Activated T-helper 2 cell treated with anti-CD3 and anti-CD28 coated beads, Interferon-gamma antibody, Interleukin-2, Interleukin-4, amounts not matched to agents 10 μg/mL and 5 μg/mL and 100 μg/mL, durations not matched to agents 14 hours and 24 hours and 36 hours (primary cell): ENCODE results near the gene SPRY1. TPM values are rescaled to one million over a fixed set of nuclear protein-coding genes. Genes with fewer than 3 reads are reported as not detected.

Experiments
- DNase-seq: peaks from one replicate; pipeline ENCODE4 v3.0.0; 2021; ENCODE audit warnings: low spot score
- H3K27ac Mint-ChIP-seq: one replicate; pipeline ENCODE4 v1.8.0; 2021; ENCODE audit warnings: mixed read lengths
- H3K27me3 Mint-ChIP-seq: one replicate; pipeline ENCODE4 v1.8.0; 2021; ENCODE audit warnings: low read depth, mixed read lengths
- H3K36me3 Mint-ChIP-seq: one replicate; pipeline ENCODE4 v1.8.0; 2021; ENCODE audit warnings: low read depth, mixed read lengths
- H3K4me1 Mint-ChIP-seq: one replicate; pipeline ENCODE4 v1.8.0; 2021; ENCODE audit warnings: low read depth, mixed read lengths
- H3K4me3 Mint-ChIP-seq: one replicate; pipeline ENCODE4 v1.8.0; 2021; ENCODE audit warnings: low read depth, mild to moderate bottlenecking, moderate library complexity, mixed read lengths
- H3K9me3 Mint-ChIP-seq: one replicate; pipeline ENCODE4 v1.8.0; 2021; ENCODE audit warnings: mixed read lengths
- intact Hi-C: fragments of 100-400 bp; cut with micrococcal nuclease; formaldehyde crosslinking; loops from one replicate; pipeline ENCODE4 v1.15.1; 2023
- total RNA-seq: library from RNA; stranded (reverse); gene quantifications from 2 replicates; pipeline ENCODE4 v1.2.3, GENCODE V29; 2022

The SPRY1 gene
- total RNA-seq, 1 donor from 2014 or later: 59.1 TPM

DNA sequence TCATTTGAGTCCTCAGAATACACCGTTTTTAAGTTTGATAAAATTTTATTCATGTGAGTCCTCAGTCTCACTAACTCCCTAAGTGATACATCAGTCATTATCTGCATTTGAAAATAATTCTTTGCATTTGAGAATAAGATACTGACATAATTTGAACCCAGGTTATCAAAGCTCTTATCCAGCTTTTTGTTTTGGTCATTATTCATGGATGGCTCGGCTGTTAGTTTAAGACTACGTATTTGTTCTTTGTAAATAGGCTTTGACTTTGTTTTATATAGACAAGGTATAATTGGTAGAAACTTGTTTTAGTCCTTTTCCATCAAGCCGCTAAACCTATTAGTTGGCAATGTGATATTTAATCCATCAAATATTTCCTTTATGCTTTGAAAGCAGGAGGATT, 7.9 kb downstream of the SPRY1 start:
- Mint-ChIP-seq H3K27me3 (no peaks in the 10 kb centered on the region), H3K4me3 (no peak overlapping the region), H3K4me1 (peaks cover 38% of the 10 kb centered on the region), H3K27ac (no peak overlapping the region), H3K36me3 (peaks cover 66% of the 10 kb centered on the region), H3K9me3 (no peaks in the 10 kb centered on the region)
- intact Hi-C loops: no loop called here
- no peak for DNase-seq

DNA sequence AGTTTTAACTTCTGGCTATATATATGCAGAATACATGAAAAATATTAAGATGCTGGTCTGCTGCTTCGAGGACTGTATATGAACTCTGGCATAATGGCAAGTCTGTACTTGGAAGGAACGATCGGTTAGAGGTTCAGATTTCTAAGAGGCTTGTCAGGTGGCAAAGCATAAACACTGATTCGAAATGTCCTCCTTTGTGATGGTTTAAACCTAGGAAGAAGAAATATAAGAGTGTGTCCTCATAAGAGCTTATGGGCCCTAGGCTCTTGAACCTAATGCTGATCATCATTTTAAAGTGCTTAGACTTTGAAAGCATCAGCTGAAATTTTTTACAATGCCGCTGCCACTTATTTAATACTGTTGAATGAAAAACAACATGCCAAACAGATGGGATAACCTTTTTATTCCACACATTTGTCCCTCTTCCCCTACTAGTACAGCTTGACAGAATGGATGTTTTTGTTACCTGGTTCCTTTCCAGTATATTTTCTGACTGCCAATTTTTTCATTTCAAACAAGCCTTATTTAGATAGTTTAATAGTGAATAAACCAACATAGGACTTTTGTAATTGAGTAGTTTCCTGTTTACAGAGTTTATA, 8.8 kb downstream of the SPRY1 start:
- Mint-ChIP-seq H3K4me3 (no peak overlapping the region), H3K9me3 (no peaks in the 10 kb centered on the region), H3K4me1 (peaks cover 32% of the 10 kb centered on the region), H3K27ac (no peak overlapping the region), H3K27me3 (no peaks in the 10 kb centered on the region), H3K36me3 (peaks cover 57% of the 10 kb centered on the region)
- intact Hi-C loops: no loop called here
- DNase-seq: no peak

DNA sequence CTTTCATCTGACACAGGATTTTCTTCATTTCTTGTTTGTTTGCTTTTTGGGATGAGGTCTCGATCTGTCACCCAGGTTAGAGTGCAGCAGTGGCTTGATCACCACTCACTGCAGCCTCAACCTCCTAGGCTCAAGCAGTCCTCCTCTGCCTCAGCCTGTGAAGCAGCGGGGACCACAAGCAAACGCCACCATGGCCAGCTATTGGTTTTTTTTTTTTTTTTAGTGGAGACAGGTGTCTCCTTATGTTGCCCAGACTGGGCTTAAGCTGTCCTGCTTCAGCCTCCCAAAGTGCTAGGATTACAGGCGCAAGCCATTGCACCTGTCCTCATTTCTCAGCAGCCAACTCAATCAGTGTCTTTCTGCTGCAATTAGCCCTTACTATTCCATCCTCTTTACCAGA, 10.3 kb downstream of the SPRY1 start:
- Mint-ChIP-seq H3K36me3 (peaks cover 44% of the 10 kb centered on the region), H3K9me3 (no peaks in the 10 kb centered on the region), H3K4me1 (peaks cover 30% of the 10 kb centered on the region), H3K27ac (no peak overlapping the region), H3K4me3 (no peak overlapping the region), H3K27me3 (no peaks in the 10 kb centered on the region)
- intact Hi-C loops: no loop called here
- DNase-seq: no peak

- Mint-ChIP-seq H3K4me1 (peaks cover 36% of the 10 kb centered on the region), H3K36me3 (peaks cover 29% of the 10 kb centered on the region), H3K4me3 (no peak overlapping the region), H3K9me3 (no peaks in the 10 kb centered on the region), H3K27ac (no peak overlapping the region), H3K27me3 (no peaks in the 10 kb centered on the region)
- intact Hi-C loops: no loop called here
- DNase-seq: no peak
Observed at GRCh38 chr4:123408471-123409084, 12.0 kb downstream of the SPRY1 start.

DNA sequence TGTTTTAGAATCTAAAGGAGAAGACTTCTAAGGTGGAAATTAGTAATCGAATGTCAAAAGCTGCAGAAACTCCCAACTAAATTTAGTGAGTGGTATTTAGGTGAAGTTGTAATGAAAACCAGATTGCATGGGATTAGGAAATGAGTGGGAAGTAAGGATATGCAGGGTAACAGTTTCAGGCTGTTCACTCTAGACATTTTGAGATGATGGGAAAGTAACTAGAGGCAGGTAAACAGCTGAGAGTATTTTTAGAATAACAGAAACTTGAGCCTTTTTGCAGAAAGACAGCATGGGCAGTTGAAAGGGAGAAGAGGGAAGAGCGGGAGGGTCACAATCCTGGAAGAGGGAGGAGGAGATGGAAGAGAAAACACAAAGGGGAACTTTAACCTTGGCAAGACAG, 12.7 kb downstream of the SPRY1 start:
- peaks cover 21% of the 10 kb centered on the region for H3K36me3 Mint-ChIP-seq
- H3K4me1 Mint-ChIP-seq: peaks cover 38% of the 10 kb centered on the region
- no peaks in the 10 kb centered on the region for H3K27me3 Mint-ChIP-seq
- intact Hi-C loops: no loop called here
- DNase-seq: no peak
- H3K9me3 Mint-ChIP-seq: no peaks in the 10 kb centered on the region
- no peak overlapping the region for H3K27ac Mint-ChIP-seq
- H3K4me3 Mint-ChIP-seq: no peak overlapping the region

DNA sequence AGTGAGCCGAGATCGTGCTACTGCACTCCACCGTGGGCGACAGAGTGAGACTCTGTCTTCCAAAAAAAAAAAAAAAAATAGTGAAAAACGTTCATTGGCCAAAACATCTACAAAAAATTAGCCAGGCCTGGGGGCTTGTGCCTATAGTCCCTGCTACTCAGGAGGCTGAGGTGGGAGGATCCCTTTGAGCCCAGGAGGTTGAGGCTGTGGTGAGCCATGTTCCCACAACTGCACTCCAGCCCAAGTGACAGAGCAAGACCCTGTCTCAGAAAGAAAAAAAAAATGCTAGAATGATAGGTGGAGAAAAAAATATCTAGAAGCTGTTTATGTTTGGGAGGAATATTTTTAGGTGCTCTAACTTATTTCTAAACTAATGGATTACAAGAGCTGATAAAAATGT, 14.9 kb downstream of the SPRY1 start:
- intact Hi-C loops: no loop called here
- H3K4me3 Mint-ChIP-seq: no peak overlapping the region

GRCh38 chr4:123412091-123412505, 15.5 kb downstream of the SPRY1 start:
- peaks cover 40% of the 10 kb centered on the region for H3K4me1 Mint-ChIP-seq
- H3K9me3 Mint-ChIP-seq: no peaks in the 10 kb centered on the region
- peaks cover 3% of the 10 kb centered on the region for H3K36me3 Mint-ChIP-seq
- intact Hi-C loops: loop anchor here (1.0 to 2.0 kb wide), 4 partner anchors 8 to 77 kb away; no protein-coding TSS in a partner anchor
- H3K27ac Mint-ChIP-seq: peak overlapping the region; percentile 78
- H3K4me3 Mint-ChIP-seq: peak overlapping the region; percentile 6
- H3K27me3 Mint-ChIP-seq: no peaks in the 10 kb centered on the region
- DNase-seq: no peak

More for the DNA sequence above, 14.9 kb downstream of the SPRY1 start:
- H3K36me3 Mint-ChIP-seq: peaks cover 7% of the 10 kb centered on the region
- no peak for DNase-seq
- peaks cover 38% of the 10 kb centered on the region for H3K4me1 Mint-ChIP-seq
- H3K27me3 Mint-ChIP-seq: no peaks in the 10 kb centered on the region
- no peaks in the 10 kb centered on the region for H3K9me3 Mint-ChIP-seq
- peak overlapping the region; percentile 78 for H3K27ac Mint-ChIP-seq

DNA sequence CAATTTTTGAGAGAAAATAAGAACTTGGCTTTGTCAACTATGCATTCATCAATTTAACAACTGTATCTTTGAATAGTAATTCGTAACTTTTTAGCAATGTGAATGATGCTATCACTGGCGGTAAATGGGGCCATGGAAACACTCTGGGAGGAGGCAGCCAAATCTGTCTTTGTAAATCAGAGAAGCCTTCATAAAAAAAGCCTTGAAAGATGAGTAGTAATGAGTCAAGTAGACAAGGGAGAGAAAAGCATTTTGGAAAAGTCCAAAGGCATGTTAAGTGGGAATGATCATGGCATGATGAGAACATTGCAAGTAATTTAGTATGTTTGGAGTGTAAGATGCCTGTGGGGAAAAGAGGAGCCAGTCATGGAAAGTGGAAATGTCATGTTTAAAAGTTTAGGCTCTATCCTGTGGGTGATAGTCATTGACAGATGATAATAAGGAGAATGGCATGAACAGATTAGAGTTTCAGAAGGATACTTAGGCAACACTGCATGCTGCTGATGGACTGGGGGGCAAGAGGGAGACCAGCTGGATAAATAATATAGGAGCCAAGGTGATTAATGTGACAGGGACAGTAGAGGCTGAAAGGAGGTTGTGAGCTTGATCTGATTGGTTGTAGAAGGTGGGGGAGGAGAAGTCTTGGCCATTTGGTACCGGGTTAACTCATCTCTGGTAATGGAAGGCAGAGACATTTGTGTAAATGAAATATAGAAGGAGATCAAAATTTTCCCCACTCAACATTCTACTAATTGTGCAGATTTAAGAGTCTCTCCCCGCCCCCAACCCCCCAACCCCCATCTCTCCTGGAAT, 16.3 kb downstream of the SPRY1 start:
- DNase-seq: no peak
- H3K4me3 Mint-ChIP-seq: peak overlapping the region; percentile 6
- peaks cover 47% of the 10 kb centered on the region for H3K4me1 Mint-ChIP-seq
- no peaks in the 10 kb centered on the region for H3K36me3 Mint-ChIP-seq
- H3K27ac Mint-ChIP-seq: peak overlapping the region; percentile 78
- no peaks in the 10 kb centered on the region for H3K27me3 Mint-ChIP-seq
- H3K9me3 Mint-ChIP-seq: no peaks in the 10 kb centered on the region
- intact Hi-C loops: loop anchor here (1.0 to 2.0 kb wide), 4 partner anchors 7 to 76 kb away; no protein-coding TSS in a partner anchor

DNA sequence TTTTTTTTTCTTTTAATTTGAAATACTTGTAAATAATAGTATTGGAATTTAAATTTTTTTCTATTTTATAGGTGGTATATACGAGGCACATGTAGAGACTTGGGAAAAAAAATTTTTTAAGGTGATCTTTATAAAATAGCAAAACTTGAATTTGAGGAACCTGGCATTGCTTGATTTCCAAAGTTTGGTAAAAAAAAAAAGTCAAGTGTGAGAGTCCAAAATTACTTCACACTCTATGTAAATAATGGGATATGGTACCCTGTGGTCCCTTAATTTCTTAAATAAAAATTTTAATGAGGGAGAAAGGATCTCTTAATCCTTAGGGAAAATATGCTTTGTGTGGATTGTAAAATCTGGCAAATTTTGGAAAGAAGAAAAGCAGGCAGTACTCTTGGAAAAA, 19.0 kb downstream of the SPRY1 start:
- Mint-ChIP-seq H3K27ac (peak overlapping the region; percentile 85), H3K4me3 (no peak overlapping the region)
- intact Hi-C loops: no loop called here

DNA sequence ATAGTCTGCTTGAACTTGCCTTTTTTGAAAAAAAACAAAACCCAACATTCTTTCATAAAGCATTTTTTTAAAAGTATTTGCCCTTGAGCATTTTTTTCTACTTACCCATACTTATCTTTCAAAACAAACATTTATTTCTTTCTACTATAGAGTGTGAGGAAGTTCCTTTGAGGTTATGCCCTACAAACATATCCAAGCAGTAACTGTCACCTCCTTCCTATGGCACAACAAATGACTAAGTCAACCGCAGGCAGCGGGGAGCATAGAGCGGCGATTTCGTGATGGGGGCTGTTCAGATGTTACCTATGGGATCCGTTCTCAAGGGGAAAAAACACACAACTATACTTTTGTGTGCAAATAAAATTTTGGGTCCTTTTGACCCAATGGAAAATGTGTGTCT, 19.4 kb downstream of the SPRY1 start:
- Mint-ChIP-seq H3K27ac (peak overlapping the region; percentile 85), H3K4me1 (peaks cover 70% of the 10 kb centered on the region), H3K4me3 (peak overlapping the region; percentile 14), H3K9me3 (no peaks in the 10 kb centered on the region), H3K27me3 (no peaks in the 10 kb centered on the region), H3K36me3 (no peaks in the 10 kb centered on the region)
- intact Hi-C loops: loop anchor here (1.0 to 2.0 kb wide), 2 partner anchors 17 to 63 kb away; no protein-coding TSS in a partner anchor
- peak; percentile 50 for DNase-seq

More for the DNA sequence above, 19.0 kb downstream of the SPRY1 start:
- H3K4me1 Mint-ChIP-seq: peaks cover 68% of the 10 kb centered on the region
- no peaks in the 10 kb centered on the region for H3K27me3 Mint-ChIP-seq
- H3K9me3 Mint-ChIP-seq: no peaks in the 10 kb centered on the region
- DNase-seq: no peak
- no peaks in the 10 kb centered on the region for H3K36me3 Mint-ChIP-seq

DNA sequence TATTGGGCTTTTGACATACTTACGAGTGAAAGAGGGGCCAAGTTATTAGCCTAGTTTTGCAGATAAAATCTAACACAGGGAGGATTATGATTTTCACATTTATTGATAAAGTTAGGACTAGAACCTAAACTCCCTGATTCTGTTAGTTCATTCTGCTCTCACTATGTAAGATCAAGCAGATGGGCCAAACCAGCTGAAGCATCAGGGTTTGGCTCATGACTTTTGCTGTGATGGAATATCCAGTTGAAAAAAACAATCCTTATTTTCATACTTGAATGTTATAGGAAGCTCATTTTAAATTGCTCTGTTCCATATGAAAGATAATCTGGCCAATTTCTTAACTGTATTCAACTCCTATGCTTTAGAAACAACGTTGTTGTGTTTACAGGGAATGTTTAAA, 21.2 kb downstream of the SPRY1 start:
- Mint-ChIP-seq H3K4me3 (no peak overlapping the region), H3K9me3 (no peaks in the 10 kb centered on the region), H3K4me1 (peaks cover 72% of the 10 kb centered on the region), H3K27me3 (no peaks in the 10 kb centered on the region), H3K36me3 (no peaks in the 10 kb centered on the region), H3K27ac (peak overlapping the region; percentile 99)
- no peak for DNase-seq
- intact Hi-C loops: loop anchor here (2.0 kb wide), 1 partner anchor 61 kb away; no protein-coding TSS in a partner anchor

DNA sequence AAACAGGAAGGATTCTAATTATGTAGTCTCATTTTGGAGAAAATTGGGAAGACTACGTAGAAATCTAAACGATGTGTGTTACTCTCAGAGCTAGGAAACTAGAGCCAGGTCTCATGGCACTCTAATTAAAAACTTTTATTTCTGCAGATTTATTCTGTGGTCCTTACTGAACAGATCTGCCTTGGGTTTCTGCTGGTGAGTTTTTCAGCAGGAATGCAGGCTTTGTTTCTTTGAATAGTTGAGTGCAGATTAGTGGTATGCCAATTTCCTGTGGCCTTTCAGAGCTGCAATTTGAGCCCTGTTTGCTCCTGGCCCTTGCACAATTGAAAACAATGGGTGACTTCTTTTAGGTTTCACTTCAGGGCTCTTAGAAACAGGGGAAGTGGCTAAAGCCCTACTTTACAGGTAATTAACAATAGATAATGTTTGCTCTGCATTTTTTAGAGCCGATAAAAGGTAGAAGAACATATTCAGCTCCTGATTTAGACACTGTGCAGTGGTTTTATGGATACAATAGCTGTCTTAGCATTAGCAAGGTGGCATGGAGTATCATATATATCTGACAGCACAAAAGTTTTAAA, 21.8 kb downstream of the SPRY1 start:
- no peak for DNase-seq
- H3K27ac Mint-ChIP-seq: peak overlapping the region; percentile 99
- H3K4me1 Mint-ChIP-seq: peaks cover 71% of the 10 kb centered on the region

More for the DNA sequence above, 21.8 kb downstream of the SPRY1 start:
- Mint-ChIP-seq H3K9me3 (no peaks in the 10 kb centered on the region), H3K36me3 (no peaks in the 10 kb centered on the region), H3K27me3 (no peaks in the 10 kb centered on the region), H3K4me3 (peak overlapping the region; percentile 7)
- intact Hi-C loops: no loop called here
